Measurements from ENCODE around the gene RAP1GAP2. TPM values are rescaled to one million over a fixed set of nuclear protein-coding genes. Genes with fewer than 3 reads are reported as not detected.

The RAP1GAP2 gene
- total RNA-seq, 3 donors from 2014 or later, result 26.6 to 45.3 (median 43.3) TPM

DNA sequence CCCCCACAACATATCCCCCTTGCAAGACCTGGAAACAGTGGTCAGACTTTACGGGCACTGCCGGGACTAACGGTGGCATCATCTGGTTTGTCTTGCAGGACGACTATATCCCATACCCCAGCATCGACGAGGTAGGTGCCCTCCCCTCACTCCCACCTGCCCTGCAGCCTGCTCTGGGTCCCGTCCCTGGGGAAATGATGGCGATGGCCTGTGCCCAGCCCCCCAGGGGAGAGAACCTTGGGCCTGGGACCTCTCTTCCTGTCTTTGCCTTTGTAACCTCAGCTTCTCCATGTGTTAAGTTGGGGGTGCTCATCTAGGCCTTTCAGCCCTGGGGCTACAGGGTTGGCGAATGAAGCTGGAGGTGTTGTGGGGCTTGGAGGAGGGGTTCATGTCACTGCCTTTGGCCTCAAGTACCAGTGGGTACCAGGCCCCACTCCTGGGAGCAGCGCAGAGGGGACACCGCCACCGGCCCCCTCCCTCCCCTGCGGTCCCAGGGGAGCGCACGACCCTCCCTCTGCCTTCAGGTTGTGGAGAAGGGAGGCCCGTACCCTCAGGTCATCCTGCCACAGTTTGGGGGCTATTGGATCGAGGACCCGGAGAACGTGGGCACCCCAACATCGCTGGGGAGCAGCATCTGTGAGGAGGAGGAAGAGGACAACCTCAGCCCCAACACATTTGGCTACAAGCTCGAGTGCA is 167.2 kb downstream of the RAP1GAP2 start:
- TF ChIP-seq, protein P1, sequence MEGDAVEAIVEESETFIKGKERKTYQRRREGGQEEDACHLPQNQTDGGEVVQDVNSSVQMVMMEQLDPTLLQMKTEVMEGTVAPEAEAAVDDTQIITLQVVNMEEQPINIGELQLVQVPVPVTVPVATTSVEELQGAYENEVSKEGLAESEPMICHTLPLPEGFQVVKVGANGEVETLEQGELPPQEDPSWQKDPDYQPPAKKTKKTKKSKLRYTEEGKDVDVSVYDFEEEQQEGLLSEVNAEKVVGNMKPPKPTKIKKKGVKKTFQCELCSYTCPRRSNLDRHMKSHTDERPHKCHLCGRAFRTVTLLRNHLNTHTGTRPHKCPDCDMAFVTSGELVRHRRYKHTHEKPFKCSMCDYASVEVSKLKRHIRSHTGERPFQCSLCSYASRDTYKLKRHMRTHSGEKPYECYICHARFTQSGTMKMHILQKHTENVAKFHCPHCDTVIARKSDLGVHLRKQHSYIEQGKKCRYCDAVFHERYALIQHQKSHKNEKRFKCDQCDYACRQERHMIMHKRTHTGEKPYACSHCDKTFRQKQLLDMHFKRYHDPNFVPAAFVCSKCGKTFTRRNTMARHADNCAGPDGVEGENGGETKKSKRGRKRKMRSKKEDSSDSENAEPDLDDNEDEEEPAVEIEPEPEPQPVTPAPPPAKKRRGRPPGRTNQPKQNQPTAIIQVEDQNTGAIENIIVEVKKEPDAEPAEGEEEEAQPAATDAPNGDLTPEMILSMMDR (IDR thresholded peaks at IDR 0.05), result no peak
- no peak for ATAC-seq

DNA sequence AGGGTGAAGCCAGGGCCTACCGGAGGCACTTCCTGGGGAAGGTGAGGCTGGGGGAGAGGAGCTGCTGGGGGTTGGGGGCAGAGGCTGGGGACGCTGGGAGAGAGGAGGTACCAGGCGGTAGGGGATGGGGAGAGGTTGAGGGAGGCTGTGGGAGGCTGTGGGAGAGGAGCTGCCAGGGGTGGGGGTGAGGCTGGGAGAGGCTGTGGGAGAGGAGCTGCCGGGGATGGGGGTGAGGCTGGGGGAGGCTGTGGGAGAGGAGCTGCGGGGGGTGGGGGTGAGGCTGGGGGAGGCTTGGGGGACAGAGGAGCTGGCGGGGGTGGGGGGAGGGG is 167.8 kb downstream of the RAP1GAP2 start:
- Histone ChIP-seq H3K36me3 (ENCODE audit: low read depth) (no peaks in the 10 kb centered on the region), H3K4me3 (no peak overlapping the region), H3K4me1 (ENCODE audit: low read depth) (peaks cover 7% of the 10 kb centered on the region), H3K9me3 (no peaks in the 10 kb centered on the region)
- TF ChIP-seq, protein P1 (IDR thresholded peaks at IDR 0.05), result no peak
- ATAC-seq (no peak), DNase-seq (no peak)
- intact Hi-C loops (cut with DNase I, micrococcal nuclease), result no loop called here

More for the DNA sequence above, 167.2 kb downstream of the RAP1GAP2 start:
- DNase-seq, result no peak
- intact Hi-C loops (cut with DNase I, micrococcal nuclease), result no loop called here
- Histone ChIP-seq H3K9me3 (no peaks in the 10 kb centered on the region), H3K4me3 (no peak overlapping the region), H3K36me3 (ENCODE audit: low read depth) (no peaks in the 10 kb centered on the region), H3K4me1 (ENCODE audit: low read depth) (peaks cover 7% of the 10 kb centered on the region)

DNA sequence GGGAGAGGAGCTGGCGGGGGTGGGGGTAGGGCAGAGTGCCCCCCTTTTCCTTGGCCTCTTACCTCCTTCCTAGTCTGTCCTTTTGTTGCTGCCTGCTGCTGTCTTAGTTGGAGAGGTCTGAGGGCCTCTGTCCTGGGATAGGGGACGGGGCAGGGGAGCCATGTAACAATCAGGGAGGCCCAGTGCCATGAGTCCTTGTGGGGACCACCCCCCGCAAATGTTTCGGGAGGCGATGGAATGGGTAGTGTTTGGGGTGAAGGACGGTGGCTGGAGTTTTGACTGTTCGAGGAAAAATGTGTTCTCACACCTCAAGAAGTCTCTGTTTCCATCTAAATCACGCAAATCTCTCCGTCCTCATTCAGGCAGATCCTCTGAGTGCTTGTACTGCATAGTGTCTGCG is 168.1 kb downstream of the RAP1GAP2 start:
- ATAC-seq, result no peak
- intact Hi-C loops (cut with DNase I, micrococcal nuclease), result no loop called here
- Histone ChIP-seq H3K9me3 (no peaks in the 10 kb centered on the region), H3K36me3 (ENCODE audit: low read depth) (no peaks in the 10 kb centered on the region), H3K4me3 (no peak overlapping the region), H3K4me1 (ENCODE audit: low read depth) (peaks cover 5% of the 10 kb centered on the region)
- DNase-seq, result no peak
- TF ChIP-seq, protein P1 (IDR thresholded peaks at IDR 0.05), result no peak

DNA sequence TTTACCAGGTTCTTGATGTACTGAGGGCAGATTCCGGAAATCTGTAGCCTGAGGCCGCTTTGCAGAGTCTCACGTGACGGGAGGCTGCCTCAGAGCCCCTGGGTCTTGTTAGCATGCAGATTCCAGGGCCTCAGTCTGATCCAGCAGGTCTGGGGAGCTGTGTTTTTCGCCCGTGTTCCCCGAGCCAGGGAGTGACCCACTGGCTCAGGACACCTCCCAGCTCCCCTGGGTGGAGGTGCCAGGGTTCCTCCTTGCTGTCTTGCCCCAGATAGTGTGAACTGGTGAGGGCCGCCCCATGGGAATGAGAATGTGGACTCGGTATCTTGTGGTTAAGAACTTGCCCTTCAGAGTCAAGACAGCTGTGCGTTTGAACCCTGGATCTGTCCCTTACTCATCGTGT is 168.6 kb downstream of the RAP1GAP2 start:
- intact Hi-C loops (cut with DNase I, micrococcal nuclease), result no loop called here
- ATAC-seq (no peak), DNase-seq (no peak)
- TF ChIP-seq, protein P1 (IDR thresholded peaks at IDR 0.05), result no peak
- H3K36me3 ChIP-seq (ENCODE audit: low read depth), result no peaks in the 10 kb centered on the region
- no peaks in the 10 kb centered on the region for H3K9me3 ChIP-seq
- peaks cover under 1% of the 10 kb centered on the region for H3K4me1 ChIP-seq (ENCODE audit: low read depth)
- no peak overlapping the region for H3K4me3 ChIP-seq

DNA sequence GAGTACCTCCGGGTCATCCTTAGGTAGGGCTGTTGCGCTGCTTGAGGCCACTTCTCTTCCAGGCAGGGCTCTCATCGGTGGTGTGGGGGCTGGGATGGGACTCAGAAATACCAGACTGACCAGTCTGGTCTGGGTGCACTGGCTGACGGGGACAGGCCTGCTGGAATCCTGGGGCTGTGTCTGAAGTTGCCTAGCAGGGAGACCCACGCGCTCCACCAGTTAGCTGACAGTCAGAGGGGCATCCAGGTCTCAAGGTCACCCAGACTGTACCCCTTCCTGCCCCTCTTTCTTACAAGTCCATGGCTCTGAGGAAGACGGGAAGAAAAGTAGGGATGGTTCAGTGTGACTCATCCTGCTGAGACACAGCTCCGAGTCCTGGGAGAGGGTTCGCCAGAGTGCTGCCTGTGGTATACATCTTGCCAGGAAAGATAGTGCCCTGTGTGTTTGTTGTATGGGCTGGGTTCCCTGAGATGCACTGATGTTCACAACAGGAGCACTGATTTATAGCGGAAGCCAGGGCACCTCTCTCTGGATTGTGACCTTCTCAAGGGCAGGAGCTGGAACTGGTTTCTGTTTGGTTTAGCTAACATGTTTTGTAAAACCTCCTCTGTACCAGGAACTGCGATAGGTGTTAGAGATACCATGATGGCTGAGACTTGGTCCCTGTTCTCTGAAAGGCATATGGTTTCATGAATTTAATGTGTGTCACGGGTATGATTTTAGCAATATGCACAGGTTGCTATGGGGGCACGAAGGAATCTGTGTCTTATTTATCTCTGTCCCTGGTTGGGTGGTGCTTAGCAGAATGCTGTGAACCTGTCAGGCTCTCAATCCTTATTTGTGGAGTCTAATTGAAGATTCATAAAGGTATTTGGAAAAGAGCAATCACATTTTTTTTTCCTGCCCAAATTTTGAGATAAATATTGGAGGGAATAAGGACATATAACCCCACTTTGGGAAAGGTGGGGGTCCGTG is 169.7 kb downstream of the RAP1GAP2 start:
- Histone ChIP-seq H3K4me1 (ENCODE audit: low read depth) (no peaks in the 10 kb centered on the region), H3K9me3 (no peaks in the 10 kb centered on the region), H3K4me3 (no peak overlapping the region), H3K36me3 (ENCODE audit: low read depth) (no peaks in the 10 kb centered on the region)
- TF ChIP-seq, protein P1 (IDR thresholded peaks at IDR 0.05), result no peak
- intact Hi-C loops (cut with DNase I, micrococcal nuclease), result no loop called here
- ATAC-seq (peak; percentile 65), DNase-seq (no peak)

All from mucosa of descending colon (tissue), 3 donors.